GM19035 (cell line): ENCODE results near the gene NQO1.
"Not testable (repeated sequence)": the region's sequence is repeated elsewhere in the genome, so short reads cannot be mapped to it uniquely, and the experiment has no call there.

Source experiments
- ATAC-seq: cut with Tn5 transposase; IDR thresholded peaks from one replicate; pipeline ENCODE4 v1.9.1; 2021; ENCODE audit not compliant: unreplicated experiment

Gene NQO1

GRCh38 chr16:69726313-69727060 lies at the start of gene NQO1:
NQO1 (minus strand) TSS chr16:69726560; CDS start chr16:69726439, 121 bp downstream.
- ATAC-seq: peak; percentile 99

- no peak for ATAC-seq
Measured at GRCh38 chr16:69775563-69775962, 49.2 kb upstream of the NQO1 start.

GRCh38 chr16:69773260-69773947 lies 47.0 kb upstream of the NQO1 start:
- no peak for ATAC-seq

- ATAC-seq: no peak
Measured at GRCh38 chr16:69771651-69771967, 45.2 kb upstream of the NQO1 start.

DNA sequence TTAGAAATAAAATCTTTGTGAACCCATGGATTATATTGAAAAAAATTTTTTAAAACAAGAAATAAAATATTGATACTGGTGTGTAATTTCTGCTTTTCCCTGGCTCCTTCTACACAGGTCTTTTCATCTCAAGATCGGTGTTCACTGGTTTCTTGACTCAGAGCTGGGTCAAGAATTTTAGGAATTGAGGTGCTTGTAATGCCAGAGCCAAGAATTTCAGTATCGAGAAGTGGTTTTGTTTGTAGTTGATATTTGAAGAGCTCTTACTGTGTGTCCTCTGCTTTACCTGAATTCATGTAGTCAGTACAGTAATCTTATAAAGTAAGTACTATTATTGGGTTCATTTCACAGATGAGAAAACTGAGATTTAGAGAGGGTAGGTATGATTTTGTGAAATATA lies 43.0 kb upstream of the NQO1 start:
- no peak for ATAC-seq

DNA sequence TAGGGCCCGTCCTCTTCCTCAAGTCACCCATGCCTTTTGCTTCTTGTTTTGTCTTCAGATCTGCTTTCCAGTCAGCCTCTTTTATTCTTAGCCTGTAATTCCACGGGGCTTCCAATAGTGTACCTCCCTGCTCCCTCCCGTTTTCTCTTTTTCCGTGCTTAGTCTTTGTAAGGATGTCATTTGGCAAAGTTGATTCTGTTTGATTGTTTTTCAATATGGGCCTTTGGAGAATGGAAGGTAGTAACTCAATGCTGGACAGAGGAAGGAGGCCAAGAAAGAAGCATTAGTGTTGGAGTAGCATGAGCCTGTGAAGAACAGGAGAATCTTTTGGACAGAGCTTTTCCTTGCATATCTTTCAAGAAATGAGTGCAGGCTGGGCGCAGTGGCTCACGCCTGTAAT lies 42.3 kb upstream of the NQO1 start:
- no peak for ATAC-seq

DNA sequence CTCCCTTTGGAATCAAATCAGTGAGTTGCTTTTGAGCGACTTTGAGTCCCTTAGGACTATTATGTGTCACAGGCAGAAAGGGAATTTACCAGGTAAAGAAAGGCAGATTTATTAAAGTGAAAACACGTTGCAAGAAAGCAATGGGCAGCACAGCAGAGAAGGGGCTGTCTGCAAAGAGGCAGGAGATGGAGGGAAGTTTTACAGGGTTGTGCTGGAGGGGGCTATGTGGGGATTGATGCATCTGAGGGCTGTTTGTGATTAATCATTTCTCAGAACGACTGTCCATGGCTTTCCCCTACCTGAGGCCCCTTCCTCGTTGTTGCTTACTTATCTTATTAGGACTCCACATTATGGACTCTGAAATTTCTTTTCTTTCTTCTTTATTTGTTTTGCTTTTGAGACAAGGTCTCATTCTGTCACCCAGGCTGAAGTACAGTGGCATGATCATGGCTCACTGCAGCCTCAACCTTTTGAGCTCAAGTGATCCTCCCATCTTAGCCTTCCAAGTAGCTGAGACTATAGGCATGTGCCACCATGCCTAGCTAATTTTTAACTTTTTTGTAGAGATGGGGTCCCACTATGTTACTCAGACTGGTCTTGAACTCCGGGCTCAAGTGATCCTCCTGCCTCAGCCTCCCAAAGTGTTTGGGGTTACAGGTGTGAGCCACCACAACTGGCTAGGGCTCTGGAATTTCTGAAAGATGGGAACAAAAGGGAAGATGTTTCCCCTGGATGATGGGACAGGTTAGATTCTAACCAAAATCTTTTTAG lies 41.3 kb upstream of the NQO1 start:
- no peak for ATAC-seq

DNA sequence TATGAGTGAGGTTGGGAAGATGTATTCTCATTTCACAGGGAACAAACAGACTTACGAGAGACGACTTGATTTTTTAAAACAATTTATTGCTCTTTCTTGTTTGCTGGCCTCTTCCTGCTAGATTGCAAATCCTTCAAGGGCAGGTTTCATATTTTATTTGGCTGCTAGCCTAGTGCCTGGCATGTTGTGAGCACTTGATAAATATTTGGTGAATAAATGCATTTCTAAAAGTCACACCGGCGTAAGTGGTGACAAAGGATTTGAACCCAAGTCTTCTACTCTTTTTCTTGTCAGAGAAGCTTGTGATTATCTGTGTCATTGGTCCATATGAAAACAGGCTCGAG lies 37.2 kb upstream of the NQO1 start:
- no peak for ATAC-seq

DNA sequence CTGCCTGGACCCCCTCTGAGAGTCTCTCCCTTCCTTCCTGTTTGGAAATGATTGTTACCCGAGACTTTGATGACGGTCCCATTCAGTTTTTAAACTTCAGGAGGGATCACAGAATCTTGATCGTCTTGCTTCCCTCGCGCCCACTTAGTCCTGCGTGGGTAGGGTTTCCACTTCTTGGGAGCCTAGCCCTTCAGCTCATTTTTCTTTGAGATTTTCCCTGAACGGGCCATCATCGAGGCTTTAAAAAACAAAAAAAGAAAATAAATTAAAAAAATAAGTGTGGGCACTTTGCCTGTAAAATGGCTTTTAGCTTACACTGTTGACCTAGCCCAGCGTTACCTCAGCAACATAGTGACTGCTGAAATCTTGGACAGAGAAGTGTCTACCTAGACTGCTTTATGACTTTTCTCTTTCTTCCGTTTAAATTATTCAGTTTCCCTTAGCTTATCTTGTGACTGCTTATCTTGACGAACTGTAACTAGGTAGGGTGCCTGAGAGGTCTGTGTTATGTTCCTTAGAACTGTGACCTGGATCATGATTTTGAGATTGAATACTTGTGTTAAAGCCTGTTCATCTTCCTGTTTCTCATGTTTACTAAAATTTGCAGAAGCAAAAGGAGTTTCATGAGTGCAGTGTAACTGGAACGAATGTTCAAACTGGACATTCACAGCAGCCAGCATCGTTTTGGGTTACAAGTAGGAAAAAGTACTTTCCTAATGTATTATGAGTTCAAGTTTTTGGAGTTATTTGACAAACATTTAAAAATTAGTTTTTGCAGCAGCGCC lies 36.6 kb upstream of the NQO1 start:
- ATAC-seq: peak; percentile 24

GRCh38 chr16:69761983-69762813 lies 35.8 kb upstream of the NQO1 start, which contains the start of gene WWP2:
WWP2 (plus strand) TSS chr16:69762332; CDS start chr16:69787011, 24,679 bp downstream.
- peak; percentile 76 for ATAC-seq

DNA sequence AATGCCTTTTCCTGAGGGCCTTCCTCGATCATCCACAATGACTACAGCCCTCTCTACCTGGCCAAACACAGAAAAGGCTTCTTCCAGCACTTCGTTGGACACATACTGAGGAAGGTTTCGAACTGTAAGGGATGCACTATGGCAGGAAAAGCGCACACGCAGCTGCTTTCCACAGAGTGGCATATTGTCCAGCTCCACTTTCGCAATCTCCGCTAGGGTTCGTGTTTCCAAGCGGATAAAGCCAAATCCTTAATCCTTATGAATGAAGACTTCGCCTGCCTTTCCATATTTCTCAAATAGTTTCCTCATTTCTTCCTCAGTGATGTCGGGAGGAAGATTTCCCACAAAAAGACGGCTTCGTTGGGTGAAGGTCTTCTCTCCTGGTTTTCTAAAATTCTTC lies 31.0 kb upstream of the NQO1 start:
- ATAC-seq: not testable (repeated sequence)

- ATAC-seq: no peak
Measured at GRCh38 chr16:69756705-69757104, 30.3 kb upstream of the NQO1 start.

GRCh38 chr16:69754469-69755310 lies 28.3 kb upstream of the NQO1 start, which contains the start of gene NOB1:
NOB1 (minus strand) TSS chr16:69754926; CDS start chr16:69754910, 16 bp downstream.
- peak; percentile 96 for ATAC-seq

DNA sequence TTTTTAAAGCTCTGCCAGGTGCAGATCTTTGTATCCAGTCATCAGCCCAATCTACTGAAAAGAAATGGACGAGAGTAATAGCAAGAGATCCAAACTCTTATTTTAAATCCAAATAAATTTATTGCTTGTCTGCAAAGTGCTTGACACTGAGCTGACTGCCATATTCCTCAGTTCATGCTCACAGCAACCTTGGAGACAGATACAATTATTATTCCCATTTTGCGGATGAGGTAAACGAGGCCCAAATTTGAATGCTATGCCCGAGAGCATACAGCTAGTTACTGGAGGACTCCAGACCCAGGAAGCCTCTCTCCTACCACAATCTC lies 27.7 kb upstream of the NQO1 start:
- peak; percentile 9 for ATAC-seq

DNA sequence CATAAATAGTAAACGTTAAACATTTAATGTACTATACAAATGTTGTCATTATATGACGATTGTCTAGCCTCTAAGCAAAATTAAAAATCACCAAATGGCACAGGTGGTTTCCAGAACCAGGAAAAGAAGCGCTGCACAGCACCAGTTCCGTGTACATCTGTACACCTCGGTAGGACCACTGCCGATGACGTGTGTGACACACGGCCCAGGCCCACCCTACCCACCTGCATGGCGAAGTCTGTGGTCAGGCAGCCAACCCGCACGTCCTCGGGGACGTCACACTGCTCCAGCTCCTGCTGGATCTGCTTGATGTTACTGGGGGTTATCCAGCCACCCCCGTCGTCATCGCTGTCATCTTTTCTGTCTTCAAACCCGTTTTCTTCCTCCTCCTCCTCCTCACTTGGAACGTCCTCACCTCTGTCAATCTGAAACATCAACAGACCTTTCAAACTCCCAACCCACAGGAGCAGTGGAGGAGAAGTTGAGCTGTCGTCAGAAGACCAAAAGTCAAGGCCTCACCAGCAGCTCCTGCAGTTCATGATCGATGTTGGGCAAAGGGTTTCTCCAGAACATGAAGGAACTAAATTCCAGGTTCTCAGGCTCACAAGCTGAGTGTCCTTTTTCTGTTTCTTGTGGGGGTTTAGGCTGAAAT lies 22.5 kb upstream of the NQO1 start:
- ATAC-seq: no peak

- ATAC-seq: no peak
Measured at GRCh38 chr16:69747115-69747514, 20.8 kb upstream of the NQO1 start.

- ATAC-seq: no peak
Measured at GRCh38 chr16:69745959-69746358, 19.6 kb upstream of the NQO1 start.

GRCh38 chr16:69745232-69745612 lies 18.9 kb upstream of the NQO1 start:
- no peak for ATAC-seq
